ENCODE measurements around the gene SDR39U1.

Gene SDR39U1

DNA sequence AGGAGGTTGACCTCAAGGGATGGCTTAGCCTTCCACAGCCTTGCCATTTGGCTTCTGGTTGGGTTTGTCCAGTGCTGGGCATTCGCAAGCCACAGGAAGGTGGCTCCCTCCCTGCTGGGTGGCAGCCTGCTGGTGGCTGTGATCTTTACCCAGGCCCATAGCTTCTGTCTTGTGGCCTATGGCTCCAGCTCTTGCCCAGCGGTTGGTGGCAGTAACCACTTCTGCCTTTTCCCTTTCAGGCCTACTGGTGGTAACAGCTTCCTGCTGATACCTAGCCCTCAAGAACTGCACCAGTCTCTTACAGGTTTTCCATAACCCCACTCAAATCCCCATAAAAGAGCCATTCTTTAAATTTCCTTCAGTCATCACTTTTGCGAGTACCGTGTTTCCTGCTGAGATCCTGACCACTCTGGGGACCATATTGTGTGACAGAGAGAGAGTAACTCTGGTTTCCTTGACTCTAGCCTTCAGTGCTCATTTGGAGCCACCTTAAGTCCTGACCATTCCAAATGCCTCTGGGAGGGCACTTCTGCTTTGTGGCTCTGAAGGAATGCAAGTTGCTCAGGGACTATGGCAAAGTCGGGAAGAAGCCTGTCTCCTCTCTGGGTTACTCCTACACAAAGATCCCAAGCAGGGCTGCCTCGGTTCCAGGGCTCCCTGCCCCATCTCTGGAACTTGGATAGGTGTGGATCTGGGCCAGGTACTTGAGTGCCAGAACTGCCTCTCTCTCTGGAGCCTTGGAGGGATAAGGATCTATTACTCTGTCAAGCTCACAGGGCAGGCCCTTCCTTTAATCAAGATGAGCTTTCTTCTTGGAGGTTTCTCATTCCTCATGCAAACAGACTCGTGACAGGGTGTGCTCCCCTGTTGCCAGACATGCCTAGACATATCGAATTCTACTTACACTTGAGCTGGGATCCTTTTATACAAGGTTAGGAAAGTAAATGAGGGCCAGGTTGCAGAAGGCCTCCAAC is 46.7 kb downstream of the SDR39U1 start:
- Histone ChIP-seq H4K20me1 (ENCODE audit: insufficient read depth, low read length) (no peaks in the 10 kb centered on the region), H3K4me1 (ENCODE audit: low read length) (no peaks in the 10 kb centered on the region), H3K36me3 (replicated peaks; ENCODE audit: low read depth, low read length) (no peaks in the 10 kb centered on the region), H3K4me2 (ENCODE audit: low read length) (no peak overlapping the region), H3K4me3 (ENCODE audit: low read length) (no peak overlapping the region), H3K9ac (ENCODE audit: low read length) (no peak overlapping the region), H3K27me3 (ENCODE audit: low read depth, low read length) (peaks cover 9% of the 10 kb centered on the region; the same call in 1 of the 2 replicates), H3K9me3 (ENCODE audit: insufficient read depth, low read length) (no peaks in the 10 kb centered on the region), H3K79me2 (ENCODE audit: low read length) (no peaks in the 10 kb centered on the region), H3K27ac (ENCODE audit: low read length) (no peak overlapping the region), H2AFZ (ENCODE audit: low read depth, low read length) (no peak overlapping the region)
- TF ChIP-seq, protein P1, sequence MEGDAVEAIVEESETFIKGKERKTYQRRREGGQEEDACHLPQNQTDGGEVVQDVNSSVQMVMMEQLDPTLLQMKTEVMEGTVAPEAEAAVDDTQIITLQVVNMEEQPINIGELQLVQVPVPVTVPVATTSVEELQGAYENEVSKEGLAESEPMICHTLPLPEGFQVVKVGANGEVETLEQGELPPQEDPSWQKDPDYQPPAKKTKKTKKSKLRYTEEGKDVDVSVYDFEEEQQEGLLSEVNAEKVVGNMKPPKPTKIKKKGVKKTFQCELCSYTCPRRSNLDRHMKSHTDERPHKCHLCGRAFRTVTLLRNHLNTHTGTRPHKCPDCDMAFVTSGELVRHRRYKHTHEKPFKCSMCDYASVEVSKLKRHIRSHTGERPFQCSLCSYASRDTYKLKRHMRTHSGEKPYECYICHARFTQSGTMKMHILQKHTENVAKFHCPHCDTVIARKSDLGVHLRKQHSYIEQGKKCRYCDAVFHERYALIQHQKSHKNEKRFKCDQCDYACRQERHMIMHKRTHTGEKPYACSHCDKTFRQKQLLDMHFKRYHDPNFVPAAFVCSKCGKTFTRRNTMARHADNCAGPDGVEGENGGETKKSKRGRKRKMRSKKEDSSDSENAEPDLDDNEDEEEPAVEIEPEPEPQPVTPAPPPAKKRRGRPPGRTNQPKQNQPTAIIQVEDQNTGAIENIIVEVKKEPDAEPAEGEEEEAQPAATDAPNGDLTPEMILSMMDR (IDR thresholded peaks at IDR 0.05; ENCODE audit: low read depth, low read length), result no peak
- no peak for TF ChIP-seq EZH2phosphoT487 (IDR thresholded peaks at IDR 0.05; ENCODE audit: low read depth)

DNA sequence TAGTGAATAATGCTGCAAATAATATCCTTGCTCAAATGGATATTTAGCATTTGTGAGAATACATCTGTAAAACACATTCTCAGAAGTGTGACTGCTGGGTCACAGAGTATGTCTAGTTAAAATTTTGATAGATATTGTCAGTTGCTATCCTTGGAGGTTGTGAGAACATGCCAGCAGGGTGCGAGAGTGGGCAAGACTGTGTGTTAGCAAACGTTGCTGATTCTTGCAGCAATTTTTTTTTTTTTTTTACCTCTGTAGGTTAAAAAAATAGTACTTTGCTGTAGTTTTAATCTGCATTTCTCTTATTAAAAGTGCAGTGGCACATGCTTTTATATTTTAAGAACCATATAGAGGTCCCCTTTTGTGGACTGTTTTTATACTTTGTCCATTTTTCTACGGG is 48.3 kb downstream of the SDR39U1 start:
- H2AFZ ChIP-seq (ENCODE audit: low read depth, low read length), result no peak overlapping the region
- no peak overlapping the region for H3K4me2 ChIP-seq (ENCODE audit: low read length)
- H4K20me1 ChIP-seq (ENCODE audit: insufficient read depth, low read length), result no peaks in the 10 kb centered on the region
- TF ChIP-seq, protein P1 (IDR thresholded peaks at IDR 0.05; ENCODE audit: low read depth, low read length), result no peak
- no peak for TF ChIP-seq EZH2phosphoT487 (IDR thresholded peaks at IDR 0.05; ENCODE audit: low read depth)
- no peak overlapping the region for H3K27ac ChIP-seq (ENCODE audit: low read length)
- H3K27me3 ChIP-seq (ENCODE audit: low read depth, low read length), result peaks cover 12% of the 10 kb centered on the region
- H3K4me3 ChIP-seq (ENCODE audit: low read length), result no peak overlapping the region
- H3K79me2 ChIP-seq (ENCODE audit: low read length), result no peaks in the 10 kb centered on the region
- H3K9ac ChIP-seq (ENCODE audit: low read length), result no peak overlapping the region
- no peaks in the 10 kb centered on the region for H3K9me3 ChIP-seq (ENCODE audit: insufficient read depth, low read length)
- H3K36me3 ChIP-seq (replicated peaks; ENCODE audit: low read depth, low read length), result no peaks in the 10 kb centered on the region
- no peaks in the 10 kb centered on the region for H3K4me1 ChIP-seq (ENCODE audit: low read length)

DNA sequence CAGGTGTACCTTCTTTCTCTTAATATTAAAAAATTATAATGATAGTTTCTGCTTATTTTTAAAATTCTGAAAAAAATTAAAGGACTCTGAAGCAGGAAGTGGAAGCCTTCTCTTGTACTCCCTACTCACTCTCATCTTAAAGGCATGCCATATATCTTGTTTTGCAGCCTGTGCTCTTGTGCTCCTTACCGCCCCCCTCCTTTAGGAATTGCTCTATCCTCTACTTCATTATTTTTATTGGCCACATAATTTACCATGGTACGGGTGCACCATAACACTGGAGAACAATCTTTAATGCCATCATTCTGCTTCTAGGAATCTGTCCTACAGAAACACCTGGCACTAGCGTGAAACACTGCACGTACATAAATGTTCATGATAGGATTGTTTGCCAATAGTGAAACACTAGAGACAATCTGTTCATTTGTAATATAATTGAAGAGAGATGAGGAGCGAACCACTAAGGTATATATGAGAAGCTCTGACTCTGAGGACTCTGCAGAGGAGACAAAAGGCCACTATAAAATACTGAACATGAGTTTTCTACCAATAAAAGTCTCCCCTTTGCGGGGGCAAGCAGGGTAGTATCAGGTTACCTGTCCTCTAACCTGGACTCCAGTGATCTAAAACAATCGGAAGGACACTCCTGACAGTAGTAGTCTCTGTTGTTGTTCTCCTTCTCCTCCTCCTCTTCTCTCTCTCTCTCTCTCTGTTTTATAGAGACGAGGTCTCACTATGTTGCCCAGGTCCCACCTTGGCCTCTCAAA is 50.1 kb downstream of the SDR39U1 start:
- Histone ChIP-seq H3K27me3 (ENCODE audit: low read depth, low read length) (peaks cover 29% of the 10 kb centered on the region), H3K27ac (ENCODE audit: low read length) (no peak overlapping the region), H3K9me3 (ENCODE audit: insufficient read depth, low read length) (no peaks in the 10 kb centered on the region), H3K4me2 (ENCODE audit: low read length) (no peak overlapping the region), H2AFZ (ENCODE audit: low read depth, low read length) (no peak overlapping the region), H3K4me3 (ENCODE audit: low read length) (no peak overlapping the region), H3K36me3 (replicated peaks; ENCODE audit: low read depth, low read length) (no peaks in the 10 kb centered on the region), H3K9ac (ENCODE audit: low read length) (no peak overlapping the region), H3K79me2 (ENCODE audit: low read length) (no peaks in the 10 kb centered on the region), H4K20me1 (ENCODE audit: insufficient read depth, low read length) (no peaks in the 10 kb centered on the region), H3K4me1 (ENCODE audit: low read length) (no peaks in the 10 kb centered on the region)
- TF ChIP-seq EZH2phosphoT487 (IDR thresholded peaks at IDR 0.05; ENCODE audit: low read depth), result no peak
- TF ChIP-seq, protein P1 (IDR thresholded peaks at IDR 0.05; ENCODE audit: low read depth, low read length), result no peak
